Spleen (tissue), 7 donors: ENCODE measurements around the gene NAALADL2.

Experiments used
- CTCF ChIP-seq, 11 experiments: fragments of 200-600 bp in 7 of 11; fragments of 450-650 bp in 4 of 11; sonication (generic) in 4 of 11; IDR thresholded peaks in 8 of 11; conservative IDR thresholded peaks in 3 of 11; 1 replicate in 7 of 11; 2 replicates in 4 of 11; pipeline versions ENCODE4 v1.4.0 to v1.8.0; 2016 to 2021; ENCODE audit warnings: antibody characterized with exemption in 11 of 11, inconsistent platforms in 4 of 11, mild to moderate bottlenecking in 1 of 11
- POLR2A ChIP-seq, 3 donors: fragments of 450-650 bp; IDR thresholded peaks; one replicate each; pipeline ENCODE4 v1.5.1; 2017; ENCODE audit warnings: antibody characterized with exemption in 3 of 3, mild to moderate bottlenecking in 1 of 3
- donor health status: DM: no; HTN: no; CAD: no; lungs with moderate emphysema.
- donor health status: DM: no; HTN: no; CAD: no.
- donor health status: DM: no; HTN: no; CAD: no.

- no peak for TF ChIP-seq CTCF (IDR thresholded peaks at IDR 0.05 in 8 of 11, conservative IDR thresholded peaks at IDR 0.05 in 3 of 11)
- no peak for TF ChIP-seq POLR2A (IDR thresholded peaks at IDR 0.05)
Measured at GRCh38 chr3:175743733-175744400, 884.7 kb downstream of the NAALADL2 start.
